ENCODE results near the gene CSNK2A3. TPM values are rescaled to one million over a fixed set of nuclear protein-coding genes. Genes with fewer than 3 reads are reported as not detected.

Gene CSNK2A3
- total RNA-seq, 1 donor from 2014 or later: 2.1 TPM

DNA sequence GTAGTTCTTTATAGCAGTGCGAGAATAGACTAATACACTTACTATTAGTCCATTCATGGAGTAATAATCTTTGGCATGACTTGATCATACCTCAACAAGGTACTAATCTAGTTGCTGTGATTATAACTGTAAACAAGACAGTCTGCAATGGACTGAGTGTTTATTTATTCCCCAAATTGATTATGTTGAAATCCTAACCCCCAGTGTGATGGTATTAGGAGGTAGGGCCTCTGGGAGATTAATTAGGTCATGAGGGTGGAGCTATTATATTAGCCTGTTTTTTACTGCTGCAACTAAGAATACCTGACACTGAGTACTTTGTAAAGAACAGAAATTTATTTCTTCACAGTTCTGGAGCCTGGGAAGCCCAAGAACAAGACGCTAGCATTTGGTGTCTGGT, 30.9 kb upstream of the CSNK2A3 start:
- TF ChIP-seq, protein P1, sequence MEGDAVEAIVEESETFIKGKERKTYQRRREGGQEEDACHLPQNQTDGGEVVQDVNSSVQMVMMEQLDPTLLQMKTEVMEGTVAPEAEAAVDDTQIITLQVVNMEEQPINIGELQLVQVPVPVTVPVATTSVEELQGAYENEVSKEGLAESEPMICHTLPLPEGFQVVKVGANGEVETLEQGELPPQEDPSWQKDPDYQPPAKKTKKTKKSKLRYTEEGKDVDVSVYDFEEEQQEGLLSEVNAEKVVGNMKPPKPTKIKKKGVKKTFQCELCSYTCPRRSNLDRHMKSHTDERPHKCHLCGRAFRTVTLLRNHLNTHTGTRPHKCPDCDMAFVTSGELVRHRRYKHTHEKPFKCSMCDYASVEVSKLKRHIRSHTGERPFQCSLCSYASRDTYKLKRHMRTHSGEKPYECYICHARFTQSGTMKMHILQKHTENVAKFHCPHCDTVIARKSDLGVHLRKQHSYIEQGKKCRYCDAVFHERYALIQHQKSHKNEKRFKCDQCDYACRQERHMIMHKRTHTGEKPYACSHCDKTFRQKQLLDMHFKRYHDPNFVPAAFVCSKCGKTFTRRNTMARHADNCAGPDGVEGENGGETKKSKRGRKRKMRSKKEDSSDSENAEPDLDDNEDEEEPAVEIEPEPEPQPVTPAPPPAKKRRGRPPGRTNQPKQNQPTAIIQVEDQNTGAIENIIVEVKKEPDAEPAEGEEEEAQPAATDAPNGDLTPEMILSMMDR (IDR thresholded peaks at IDR 0.05; ENCODE audit: insufficient read depth, low read length, severe bottlenecking): no peak
- FAIRE-seq (no peak), DNase-seq (ENCODE audit: low read depth) (no peak)
- Histone ChIP-seq H3K36me3 (ENCODE audit: control insufficient read depth, insufficient read depth, low read length) (peaks cover 2% of the 10 kb centered on the region), H3K27me3 (ENCODE audit: control insufficient read depth, insufficient read depth, low read length) (no peaks in the 10 kb centered on the region), H3K4me3 (ENCODE audit: low read depth, low read length) (no peak overlapping the region)

DNA sequence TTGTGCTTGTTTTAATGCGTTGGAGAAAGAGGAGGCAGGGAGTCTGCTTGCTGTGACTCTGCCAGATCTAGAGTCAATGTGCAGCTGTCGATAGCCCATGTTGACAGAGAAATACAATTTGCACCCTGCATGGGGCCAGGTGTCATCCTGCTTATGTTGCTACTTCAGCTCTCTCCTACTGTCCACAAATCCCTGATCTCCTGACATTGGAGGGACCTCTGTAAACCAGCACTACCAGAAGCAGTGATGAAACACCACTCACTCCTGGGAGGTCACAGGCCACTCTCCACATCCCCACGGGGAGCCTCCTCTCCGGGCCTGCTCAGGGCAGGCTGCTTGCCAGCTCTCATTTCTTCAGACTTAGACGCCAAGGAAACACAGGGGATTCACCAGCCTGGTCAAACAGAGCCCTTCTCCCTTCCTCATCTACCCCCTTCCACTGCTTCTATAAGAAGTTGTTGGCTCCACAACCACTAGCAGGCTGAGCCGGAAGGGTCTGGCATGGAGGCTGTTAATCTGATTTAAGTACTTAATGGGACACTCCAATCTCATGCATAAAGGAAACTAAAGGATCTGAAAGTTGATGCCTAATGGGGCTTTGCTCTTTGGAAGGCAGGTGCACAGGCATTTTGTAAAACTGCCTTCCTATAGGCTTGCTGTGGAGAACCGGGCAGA, 29.9 kb upstream of the CSNK2A3 start:
- DNase-seq (ENCODE audit: low read depth): no peak
- no peaks in the 10 kb centered on the region for H3K27me3 ChIP-seq (ENCODE audit: control insufficient read depth, insufficient read depth, low read length)
- TF ChIP-seq, protein P1 (IDR thresholded peaks at IDR 0.05; ENCODE audit: insufficient read depth, low read length, severe bottlenecking): no peak
- H3K4me3 ChIP-seq (ENCODE audit: low read depth, low read length): no peak overlapping the region
- peaks cover 2% of the 10 kb centered on the region for H3K36me3 ChIP-seq (ENCODE audit: control insufficient read depth, insufficient read depth, low read length)
- FAIRE-seq: no peak

DNA sequence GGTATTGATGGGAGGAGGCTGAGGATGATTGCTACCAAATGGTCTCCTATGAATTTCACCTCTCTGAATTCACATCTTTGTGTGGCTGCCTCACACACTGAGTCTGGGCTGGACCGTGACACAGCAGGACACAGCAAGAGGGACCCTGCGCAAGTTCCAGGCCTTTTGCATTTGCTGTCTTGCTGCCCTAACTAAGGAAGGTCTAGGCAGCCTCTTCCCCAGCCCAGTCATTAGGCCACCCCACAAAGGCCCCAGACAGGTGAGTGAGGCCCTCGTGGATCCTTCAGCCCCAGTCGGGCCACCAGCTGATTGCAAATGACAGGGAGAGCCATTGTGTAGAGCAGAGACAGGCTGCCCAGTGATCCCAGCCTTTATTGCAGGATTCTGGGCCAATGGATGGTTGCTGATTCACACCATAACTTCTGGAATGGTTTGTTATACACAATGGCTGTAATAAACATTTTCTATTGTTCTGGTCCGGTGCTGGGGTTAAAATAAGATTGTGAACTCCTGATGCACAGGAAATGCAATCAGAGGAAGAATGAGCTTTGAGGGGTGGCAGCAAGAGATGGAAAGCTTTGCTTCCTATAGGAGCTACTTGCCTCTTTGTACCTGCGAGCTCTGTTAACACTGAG, 28.5 kb upstream of the CSNK2A3 start:
- no peak for FAIRE-seq
- no peak for DNase-seq (ENCODE audit: low read depth)
- peaks cover 2% of the 10 kb centered on the region for H3K36me3 ChIP-seq (ENCODE audit: control insufficient read depth, insufficient read depth, low read length)

DNA sequence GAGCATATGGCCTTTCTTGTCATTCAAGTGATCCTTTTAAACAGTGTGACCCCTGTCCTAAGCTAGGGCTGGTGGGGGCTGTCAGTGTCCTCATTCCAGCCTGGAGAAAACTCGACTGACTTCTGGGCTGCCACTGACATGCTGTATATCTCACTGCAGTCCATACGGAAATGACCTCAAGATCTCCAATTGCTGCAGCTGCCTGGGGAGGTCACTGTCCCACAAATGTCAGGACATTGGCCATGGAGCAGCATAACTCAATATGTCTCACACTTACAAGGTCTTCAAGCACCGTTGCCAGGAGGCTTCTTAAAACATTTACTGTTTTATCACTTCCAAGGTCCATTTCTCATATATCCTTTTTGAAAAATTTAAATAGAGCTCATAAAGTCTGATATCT, 27.8 kb upstream of the CSNK2A3 start:
- H3K36me3 ChIP-seq (ENCODE audit: control insufficient read depth, insufficient read depth, low read length): peaks cover 2% of the 10 kb centered on the region
- no peak for DNase-seq (ENCODE audit: low read depth)
- no peak overlapping the region for H3K4me3 ChIP-seq (ENCODE audit: low read depth, low read length)
- H3K27me3 ChIP-seq (ENCODE audit: control insufficient read depth, insufficient read depth, low read length): no peaks in the 10 kb centered on the region
- TF ChIP-seq, protein P1 (IDR thresholded peaks at IDR 0.05; ENCODE audit: insufficient read depth, low read length, severe bottlenecking): no peak
- FAIRE-seq: peak; percentile 32

More for the DNA sequence above, 28.5 kb upstream of the CSNK2A3 start:
- H3K27me3 ChIP-seq (ENCODE audit: control insufficient read depth, insufficient read depth, low read length): no peaks in the 10 kb centered on the region
- TF ChIP-seq, protein P1 (IDR thresholded peaks at IDR 0.05; ENCODE audit: insufficient read depth, low read length, severe bottlenecking): no peak
- H3K4me3 ChIP-seq (ENCODE audit: low read depth, low read length): no peak overlapping the region

DNA sequence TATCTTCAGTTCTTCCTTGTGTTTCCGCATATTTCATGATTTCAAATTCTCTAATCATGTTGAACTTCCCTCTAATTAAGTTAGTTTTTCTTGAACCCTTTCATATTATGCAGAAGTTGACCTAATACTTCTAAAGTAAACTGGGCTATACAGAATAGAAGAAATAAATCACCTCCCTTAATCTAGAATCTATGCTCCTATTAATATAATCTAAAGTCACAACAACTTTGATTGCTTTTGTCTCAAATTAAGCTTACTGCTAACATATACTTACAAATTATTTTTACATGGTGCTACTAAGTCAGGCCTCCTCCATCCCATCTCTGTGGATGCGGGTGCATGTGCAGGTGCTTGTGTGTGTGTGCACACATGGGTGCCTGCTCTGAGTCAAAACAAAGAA, 27.3 kb upstream of the CSNK2A3 start:
- H3K4me3 ChIP-seq (ENCODE audit: low read depth, low read length): no peak overlapping the region
- H3K36me3 ChIP-seq (ENCODE audit: control insufficient read depth, insufficient read depth, low read length): peaks cover 3% of the 10 kb centered on the region
- no peak for DNase-seq (ENCODE audit: low read depth)
- FAIRE-seq: no peak
- no peaks in the 10 kb centered on the region for H3K27me3 ChIP-seq (ENCODE audit: control insufficient read depth, insufficient read depth, low read length)
- TF ChIP-seq, protein P1 (IDR thresholded peaks at IDR 0.05; ENCODE audit: insufficient read depth, low read length, severe bottlenecking): no peak

Data from bronchial epithelial cell (primary cell).